Activated CD8-positive, alpha-beta memory T cell treated with anti-CD3 and anti-CD28 coated beads for 1 hour (primary cell): ENCODE data around the gene BDP1.
A peak's percentile ranks its signal among the peaks of the same experiment; 100 is the strongest.
"Not testable (repeated sequence)": the region's sequence is repeated elsewhere in the genome, so short reads cannot be mapped to it uniquely, and the experiment has no call there.

Experiments
- DNase-seq, 2 donors: peaks; one replicate each; pipeline ENCODE4 v3.0.0-alpha.2; 2020; ENCODE audit warnings: low read depth in 1 of 2; ENCODE audit errors: extremely low read depth in 1 of 2

Gene BDP1

GRCh38 chr5:71455427-71456361 is at the start of gene BDP1:
TSS of gene BDP1 (plus strand) at chr5:71455651. CDS start at chr5:71455878, 227 bp downstream.
- DNase-seq = peak; percentile 96 to 98

GRCh38 chr5:71410088-71410487 is 45.4 kb upstream of the BDP1 start:
- not testable (repeated sequence) for DNase-seq

- DNase-seq = not testable (repeated sequence)
Measured at GRCh38 chr5:71415626-71416025, 39.8 kb upstream of the BDP1 start.

GRCh38 chr5:71418026-71418425 is 37.4 kb upstream of the BDP1 start:
- not testable (repeated sequence) for DNase-seq

GRCh38 chr5:71421278-71421677 is 34.2 kb upstream of the BDP1 start:
- DNase-seq = not testable (repeated sequence)

GRCh38 chr5:71423896-71424295 is 31.6 kb upstream of the BDP1 start:
- not testable (repeated sequence) for DNase-seq

GRCh38 chr5:71426686-71427474 is 28.6 kb upstream of the BDP1 start:
- DNase-seq = not testable (repeated sequence)

- DNase-seq = not testable (repeated sequence)
Measured at GRCh38 chr5:71432410-71432809, 23.0 kb upstream of the BDP1 start.

GRCh38 chr5:71434825-71435224 is 20.6 kb upstream of the BDP1 start:
- DNase-seq = not testable (repeated sequence)

GRCh38 chr5:71441564-71441963 is 13.9 kb upstream of the BDP1 start:
- not testable (repeated sequence) for DNase-seq

GRCh38 chr5:71443891-71444290 is 11.6 kb upstream of the BDP1 start:
- not testable (repeated sequence) for DNase-seq

GRCh38 chr5:71445015-71445414 is 10.4 kb upstream of the BDP1 start:
- not testable (repeated sequence) for DNase-seq

- DNase-seq = not testable (repeated sequence)
Measured at GRCh38 chr5:71445523-71446152, 9.8 kb upstream of the BDP1 start.

- not testable (repeated sequence) for DNase-seq
Measured at GRCh38 chr5:71446540-71447216, 8.8 kb upstream of the BDP1 start.

- peak; percentile 9 to 12 for DNase-seq
Measured at GRCh38 chr5:71447218-71447808, 8.1 kb upstream of the BDP1 start.

- no peak for DNase-seq
Measured at GRCh38 chr5:71452876-71453275, 2.6 kb upstream of the BDP1 start.

GRCh38 chr5:71454913-71455312 is 538 bp upstream of the BDP1 start:
- DNase-seq = no peak

GRCh38 chr5:71456362-71456743 is 902 bp downstream of the BDP1 start:
- no peak for DNase-seq

GRCh38 chr5:71457106-71457505 is 1.7 kb downstream of the BDP1 start:
- DNase-seq = no peak

- no peak for DNase-seq
Measured at GRCh38 chr5:71460693-71461092, 5.2 kb downstream of the BDP1 start.
